GM18858 (cell line): ENCODE measurements around the gene KCNQ1OT1.

Experiments used
- ATAC-seq: cut with Tn5 transposase; IDR thresholded peaks from one replicate; pipeline ENCODE4 v1.9.1; 2021; ENCODE audit not compliant: unreplicated experiment

The KCNQ1OT1 gene

DNA sequence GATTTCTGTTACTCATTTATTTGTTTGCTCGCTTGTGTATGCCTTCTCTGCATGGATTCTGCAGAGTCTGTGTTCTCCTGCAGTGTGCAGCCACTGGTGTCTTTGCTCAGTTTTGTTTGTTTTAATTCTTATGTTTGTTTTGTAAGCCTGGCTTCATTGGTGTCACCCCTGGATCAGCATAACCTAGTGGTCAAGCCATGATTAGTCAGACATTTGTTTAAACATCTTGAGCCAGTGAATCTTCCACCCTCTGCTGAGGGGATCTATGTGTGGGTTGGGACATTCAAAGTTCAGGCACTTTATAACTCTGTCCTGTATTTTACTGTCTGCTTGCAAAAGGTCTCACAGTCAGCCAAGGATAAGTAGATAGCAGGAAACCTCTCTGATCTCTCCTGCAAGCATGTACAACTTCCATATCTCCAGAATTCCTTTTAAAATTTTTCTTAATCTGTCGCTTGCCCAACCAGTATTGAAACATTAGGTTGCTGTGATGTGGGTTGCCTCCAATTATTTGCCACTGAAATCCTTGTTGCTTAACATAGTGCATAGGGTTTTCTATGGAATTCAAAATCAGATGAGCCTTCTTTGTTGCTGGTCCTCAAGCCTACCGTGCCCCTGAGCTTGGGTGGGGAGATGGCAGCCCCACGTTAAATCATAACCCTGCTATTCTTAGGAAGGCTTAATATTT is 86.8 kb downstream of the KCNQ1OT1 start:
- ATAC-seq: no peak

DNA sequence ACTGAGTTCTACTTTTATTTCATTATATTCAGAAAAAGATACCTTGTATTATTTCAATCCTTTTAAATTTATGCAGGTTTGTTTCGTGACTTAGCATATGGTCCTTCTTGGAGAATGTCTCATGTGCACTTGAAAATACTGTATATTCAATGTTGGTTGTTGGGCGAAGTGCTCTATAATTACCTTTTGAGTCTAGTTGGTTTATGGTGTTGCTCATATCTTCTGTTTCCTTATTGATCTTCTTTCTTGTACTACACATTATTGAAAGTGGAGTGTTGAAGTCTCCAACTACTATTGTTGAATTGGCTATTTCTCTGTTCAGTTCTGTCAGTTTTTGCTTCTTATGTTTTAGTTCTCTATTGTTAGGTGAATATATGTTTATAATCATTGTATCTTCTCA is 90.4 kb downstream of the KCNQ1OT1 start:
- ATAC-seq: no peak

DNA sequence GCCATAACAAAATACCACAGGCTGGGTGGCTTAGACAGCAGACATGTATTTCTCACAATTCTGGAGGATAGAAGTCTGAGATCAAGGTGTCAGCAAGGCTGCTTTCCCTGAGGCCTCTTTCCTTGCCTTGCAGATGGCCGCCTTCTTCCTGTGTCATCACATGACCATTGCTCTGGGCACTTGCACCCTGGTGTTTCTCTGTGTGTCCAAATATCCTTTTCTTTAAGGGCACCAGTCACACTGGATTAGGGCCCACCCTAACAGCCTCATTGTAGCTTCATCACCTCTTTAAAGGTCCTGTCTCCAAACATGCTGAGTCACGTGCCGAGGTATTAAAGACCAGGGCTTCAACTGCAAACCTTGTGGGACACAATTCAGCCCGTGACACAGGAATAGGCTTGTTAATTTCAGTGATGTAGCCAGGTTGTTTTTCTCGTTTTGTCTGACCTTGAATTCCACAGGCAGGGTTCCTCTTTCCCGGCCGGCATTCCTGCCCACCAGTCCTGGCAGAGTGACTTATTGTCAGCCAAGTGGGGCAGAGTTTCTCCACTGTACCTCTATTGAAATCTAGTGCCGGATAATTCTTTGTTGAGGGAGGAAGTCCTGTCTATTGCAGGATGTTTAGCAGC is 100.1 kb downstream of the KCNQ1OT1 start:
- ATAC-seq: no peak

DNA sequence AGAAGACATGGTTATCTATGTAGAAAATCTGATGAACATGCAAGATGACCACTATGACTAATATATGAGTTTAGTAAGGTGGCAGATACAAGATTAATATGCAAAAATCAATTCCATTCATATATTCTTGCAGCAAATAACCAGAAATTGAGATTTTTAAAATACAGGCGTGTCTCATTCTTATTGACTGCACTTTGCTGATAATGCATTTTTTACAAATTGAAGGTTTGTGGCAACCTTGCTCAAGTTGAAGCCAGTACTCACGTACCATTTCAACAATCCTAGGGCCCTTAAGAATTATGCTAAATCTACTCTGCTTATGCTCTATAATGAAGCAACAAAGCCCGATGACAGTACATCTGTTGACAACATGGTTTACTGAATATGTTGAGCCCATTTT is 104.6 kb downstream of the KCNQ1OT1 start:
- no peak for ATAC-seq

DNA sequence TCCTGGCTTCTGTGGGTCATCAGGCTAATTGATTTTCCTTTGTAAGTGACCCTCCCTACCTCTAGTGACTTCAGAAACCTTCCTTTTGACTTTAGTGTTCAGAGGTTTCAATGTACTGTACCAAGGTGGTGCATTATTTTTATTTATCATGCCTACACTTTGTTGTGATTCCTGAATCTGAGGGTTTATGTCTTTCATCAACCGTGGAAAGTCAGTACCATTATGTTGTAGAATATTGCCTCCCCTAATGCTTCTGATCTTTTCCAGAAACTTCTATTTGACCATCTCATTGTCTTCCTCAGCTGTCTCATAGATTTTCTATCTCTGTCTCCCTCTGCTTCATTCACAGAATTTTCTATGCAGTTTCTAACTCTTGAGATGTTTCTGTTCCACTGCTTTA is 105.5 kb downstream of the KCNQ1OT1 start:
- ATAC-seq: no peak

DNA sequence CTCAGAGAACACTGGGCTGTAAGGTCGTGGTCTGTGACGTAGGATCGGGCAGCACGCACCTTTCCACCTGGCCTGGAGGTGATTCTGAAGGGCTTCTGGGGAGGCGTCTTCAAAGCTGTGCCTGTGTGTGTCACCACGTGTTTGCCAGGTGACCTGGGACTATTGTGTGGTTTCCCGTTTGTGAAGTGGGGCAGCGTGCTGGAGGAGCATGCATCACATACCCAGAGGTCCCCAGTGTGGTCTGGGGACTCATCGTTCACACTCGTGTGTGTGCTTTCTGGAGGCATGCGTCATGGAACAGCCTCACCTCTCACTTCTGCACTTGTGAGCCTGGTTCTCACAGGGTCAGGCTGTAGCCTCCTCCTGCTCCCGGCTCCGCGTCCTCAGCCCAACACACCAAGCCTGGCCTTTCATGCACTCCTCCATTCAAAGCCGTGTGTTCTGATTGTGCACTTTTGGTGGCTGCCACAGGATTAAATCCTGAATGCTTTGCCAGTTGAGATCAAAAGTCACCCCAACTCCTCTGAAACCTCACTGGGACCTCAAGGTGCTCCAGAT is 106.3 kb downstream of the KCNQ1OT1 start:
- no peak for ATAC-seq

DNA sequence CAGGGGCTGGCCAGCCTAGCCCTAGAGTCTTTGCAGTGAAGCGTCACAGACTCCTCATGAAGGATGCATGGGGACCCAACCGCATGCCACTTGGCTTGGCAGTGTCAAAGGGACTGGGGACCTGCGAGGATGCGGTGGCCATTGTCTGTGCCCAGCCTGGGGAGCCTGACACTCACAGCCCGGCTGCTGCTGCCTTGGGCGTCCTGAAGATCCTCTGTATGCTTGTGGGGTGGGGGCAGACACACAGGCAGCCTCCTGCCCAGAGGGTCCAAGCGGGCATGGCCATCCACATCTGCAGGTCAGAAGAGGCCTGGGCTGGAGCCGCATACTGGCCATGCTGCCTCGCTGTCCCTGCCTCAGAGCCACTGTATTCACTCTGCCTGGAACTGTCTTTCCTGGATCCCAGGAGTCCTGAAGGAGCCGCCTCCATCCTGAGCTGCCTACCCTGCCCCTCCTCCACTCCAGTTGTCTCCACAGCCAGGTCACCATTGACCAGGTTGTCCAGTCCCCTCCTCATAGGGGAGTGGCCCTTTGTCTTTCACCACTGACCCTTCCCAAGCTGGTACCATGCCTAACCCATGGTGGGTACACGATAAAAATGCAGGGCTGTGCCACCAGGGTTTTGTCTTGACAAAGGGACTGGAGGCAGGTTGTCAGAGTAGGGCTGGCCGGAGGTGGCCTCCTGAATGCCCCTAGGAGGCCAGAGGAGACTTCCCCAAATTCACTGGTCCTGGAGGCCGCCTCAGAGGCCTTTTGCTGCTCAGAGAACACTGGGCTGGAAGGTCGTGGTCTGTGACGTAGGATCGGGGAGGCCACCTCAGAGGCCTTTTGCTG is 107.0 kb downstream of the KCNQ1OT1 start:
- no peak for ATAC-seq

DNA sequence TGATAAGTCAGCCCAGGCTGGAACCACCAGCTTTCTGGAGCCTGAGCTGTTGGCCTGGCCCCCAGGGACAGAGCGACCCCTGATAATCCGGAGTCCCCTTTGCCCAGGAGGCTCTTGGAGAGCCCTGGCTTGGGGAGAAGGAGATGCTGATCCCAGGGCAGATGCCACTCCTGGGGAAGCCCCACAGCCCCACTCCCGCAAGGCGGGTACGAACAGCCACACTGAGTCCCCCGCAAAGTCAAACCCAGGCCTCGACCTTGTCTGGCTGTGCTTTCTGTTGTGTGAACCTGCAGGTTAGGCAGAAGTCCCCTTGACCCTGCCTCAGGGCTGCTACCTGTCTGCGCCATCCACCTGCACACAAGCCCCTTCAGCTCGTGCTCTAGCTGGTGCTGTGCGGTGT is 108.0 kb downstream of the KCNQ1OT1 start:
- ATAC-seq: no peak

DNA sequence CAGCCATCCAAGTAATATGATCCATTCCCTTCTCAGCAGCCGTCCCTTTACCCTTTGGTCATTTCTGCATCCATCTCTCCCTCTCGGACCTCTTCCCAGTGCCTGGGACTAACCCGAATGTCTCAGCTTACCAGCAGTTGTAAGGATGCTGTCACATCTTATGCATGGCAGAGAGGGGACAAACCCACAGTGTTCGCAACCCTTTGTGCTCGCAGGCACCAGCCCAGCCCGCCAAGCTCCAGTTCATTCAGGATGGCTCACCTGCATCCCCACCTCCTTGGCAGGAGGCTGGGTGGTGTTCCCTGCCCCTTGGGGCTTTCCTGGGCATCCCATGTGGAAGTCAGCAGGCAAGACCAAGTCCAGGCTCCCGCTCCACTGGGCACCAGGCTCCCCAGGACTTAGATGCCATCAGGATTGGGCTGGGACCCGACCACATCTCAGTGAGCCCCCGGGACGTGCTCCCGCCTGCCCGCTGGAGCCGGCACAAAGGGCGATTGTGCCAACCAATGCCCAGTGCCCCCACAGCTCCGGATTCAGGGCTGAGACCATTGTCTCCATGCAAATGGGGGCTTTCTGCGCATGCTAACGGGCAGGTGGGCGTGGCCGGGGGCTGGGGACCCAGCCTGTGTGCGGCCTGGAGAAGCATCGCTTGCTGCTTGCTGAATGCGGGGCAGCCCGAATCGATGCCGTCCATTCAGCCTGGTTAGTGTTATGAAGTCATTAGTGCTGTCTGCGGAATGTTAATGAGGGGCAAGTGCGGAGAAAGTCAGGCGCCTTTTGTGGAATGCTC is 108.6 kb downstream of the KCNQ1OT1 start:
- no peak for ATAC-seq

DNA sequence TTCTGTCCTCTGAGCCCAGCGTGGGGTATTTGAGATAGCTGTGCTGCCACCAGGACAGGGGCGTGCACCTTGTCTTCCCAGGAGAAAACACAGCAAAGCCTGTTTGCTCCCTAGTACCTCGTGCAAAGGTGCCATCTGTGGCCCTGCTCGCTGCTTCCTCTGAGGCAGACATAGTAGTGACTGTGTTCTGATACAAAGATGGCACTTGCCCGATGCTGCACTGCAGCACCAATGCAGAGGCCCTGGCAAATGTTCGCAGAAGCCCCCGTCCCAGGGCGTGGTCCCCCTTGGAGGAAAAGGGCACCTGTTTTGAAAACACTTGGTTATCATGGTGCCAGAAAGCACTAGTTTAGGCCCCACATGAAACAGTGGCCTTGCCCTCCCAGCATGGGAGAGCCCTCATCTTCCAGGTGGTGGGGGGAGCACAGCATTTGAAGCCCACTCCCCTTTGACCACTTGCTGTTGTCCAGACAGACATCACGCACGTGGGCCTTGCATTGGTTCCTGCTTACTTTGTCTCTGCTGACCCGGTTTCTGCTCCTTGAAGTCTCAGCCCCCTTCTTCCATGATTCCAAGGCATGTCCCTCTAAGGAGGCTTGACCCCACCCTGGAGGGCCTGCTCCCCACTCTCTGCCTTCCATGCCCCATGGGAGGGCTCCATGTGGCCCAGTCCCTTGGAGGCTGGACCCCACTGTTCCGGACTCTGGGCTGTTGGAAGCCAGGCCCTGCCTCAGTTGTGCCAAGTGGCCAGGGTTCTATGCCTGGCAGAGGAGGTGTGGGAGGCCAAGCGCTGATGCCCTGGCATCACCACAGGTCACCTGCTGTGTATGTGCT is 109.4 kb downstream of the KCNQ1OT1 start:
- no peak for ATAC-seq

DNA sequence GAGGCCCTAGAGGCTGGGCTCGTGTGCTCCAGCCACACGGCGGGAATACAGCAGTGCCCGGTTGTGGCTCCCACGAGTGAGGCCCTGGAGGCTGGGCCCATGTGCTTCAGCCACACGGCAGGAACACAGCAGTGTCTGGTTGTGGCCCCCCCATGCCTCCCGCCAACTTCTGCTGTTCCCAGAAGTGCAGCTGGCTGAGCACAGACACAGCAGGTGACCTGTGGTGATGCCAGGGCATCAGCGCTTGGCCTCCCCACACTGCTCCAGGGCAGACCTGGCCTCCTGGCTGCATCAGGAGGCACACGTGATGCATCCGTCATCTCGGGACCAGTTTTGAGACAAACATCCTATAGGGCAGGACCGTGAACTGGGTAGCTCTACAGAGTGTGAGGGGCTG is 110.3 kb downstream of the KCNQ1OT1 start:
- ATAC-seq: no peak

DNA sequence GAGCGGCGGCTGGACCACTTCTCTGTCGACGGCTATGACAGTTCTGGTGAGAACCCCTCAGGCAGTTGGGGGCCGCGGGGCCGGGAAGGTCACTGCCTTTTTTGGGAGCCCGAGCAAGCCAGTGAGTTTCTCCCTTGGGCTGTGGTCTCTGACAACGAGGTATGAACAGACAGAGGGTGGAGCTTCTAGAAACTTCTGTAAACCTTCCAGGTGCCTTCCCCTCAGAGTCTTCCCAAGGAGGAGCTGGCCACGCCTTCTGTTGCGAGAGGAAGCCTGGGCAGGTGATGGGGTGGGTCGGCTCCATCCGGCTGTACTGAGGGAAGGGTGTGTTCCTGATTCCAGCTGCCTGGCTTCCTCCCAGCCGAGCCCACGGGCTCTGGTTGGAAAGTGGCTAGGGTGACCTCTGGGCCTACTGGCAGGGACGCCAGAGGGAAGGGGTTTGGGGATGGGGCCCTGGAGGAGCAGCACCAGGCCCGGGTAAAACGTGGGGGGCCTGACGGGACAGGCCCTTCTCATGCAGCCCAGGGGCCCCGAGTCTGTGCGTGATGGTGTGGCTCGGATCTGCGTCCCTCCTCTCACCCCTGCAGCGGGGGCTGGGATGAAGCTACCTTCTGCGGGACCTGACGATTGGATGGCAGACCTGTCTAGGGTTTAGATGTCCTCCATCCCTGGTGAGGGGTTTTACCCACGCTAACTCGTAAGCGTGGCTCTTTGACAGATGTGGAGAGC is 110.8 kb downstream of the KCNQ1OT1 start:
- ATAC-seq: no peak

DNA sequence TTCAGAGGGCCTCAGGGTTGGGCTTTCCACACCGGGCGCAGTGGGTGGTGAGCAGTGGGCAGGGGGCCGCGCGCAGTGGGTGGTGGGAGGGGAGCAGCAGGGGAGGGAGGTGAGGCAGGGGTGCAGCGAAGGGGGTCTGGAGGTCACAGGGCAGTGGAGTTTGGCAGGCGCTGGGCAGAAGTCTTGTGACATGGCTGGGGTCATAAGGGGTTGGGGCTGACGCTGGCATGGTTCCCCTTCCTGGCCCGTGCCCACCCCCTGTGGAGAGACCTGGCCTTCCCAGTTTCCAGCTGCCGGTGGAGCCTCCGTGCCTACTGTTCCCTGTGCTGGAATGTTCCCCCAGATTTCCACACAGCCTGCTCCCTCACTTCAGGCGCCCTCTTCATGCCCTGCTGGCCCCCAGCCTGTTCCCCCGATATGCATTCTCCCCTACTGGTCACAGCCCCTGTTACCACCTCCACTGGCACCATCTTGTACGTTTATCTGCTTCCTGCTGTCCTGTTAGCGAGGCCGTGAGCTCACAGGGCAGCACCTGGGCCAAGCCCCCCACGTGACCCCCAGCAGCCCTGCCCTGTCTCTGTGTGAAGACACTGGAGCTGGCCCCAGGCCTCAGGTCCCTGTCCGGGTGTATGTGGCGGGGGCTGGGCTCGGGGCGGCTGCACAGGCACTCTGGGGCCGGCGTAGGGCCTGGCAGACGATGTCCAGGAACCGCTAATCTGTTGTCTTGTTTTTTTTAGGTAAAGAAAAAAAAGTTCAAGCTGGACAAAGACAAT is 111.6 kb downstream of the KCNQ1OT1 start:
- ATAC-seq: no peak

DNA sequence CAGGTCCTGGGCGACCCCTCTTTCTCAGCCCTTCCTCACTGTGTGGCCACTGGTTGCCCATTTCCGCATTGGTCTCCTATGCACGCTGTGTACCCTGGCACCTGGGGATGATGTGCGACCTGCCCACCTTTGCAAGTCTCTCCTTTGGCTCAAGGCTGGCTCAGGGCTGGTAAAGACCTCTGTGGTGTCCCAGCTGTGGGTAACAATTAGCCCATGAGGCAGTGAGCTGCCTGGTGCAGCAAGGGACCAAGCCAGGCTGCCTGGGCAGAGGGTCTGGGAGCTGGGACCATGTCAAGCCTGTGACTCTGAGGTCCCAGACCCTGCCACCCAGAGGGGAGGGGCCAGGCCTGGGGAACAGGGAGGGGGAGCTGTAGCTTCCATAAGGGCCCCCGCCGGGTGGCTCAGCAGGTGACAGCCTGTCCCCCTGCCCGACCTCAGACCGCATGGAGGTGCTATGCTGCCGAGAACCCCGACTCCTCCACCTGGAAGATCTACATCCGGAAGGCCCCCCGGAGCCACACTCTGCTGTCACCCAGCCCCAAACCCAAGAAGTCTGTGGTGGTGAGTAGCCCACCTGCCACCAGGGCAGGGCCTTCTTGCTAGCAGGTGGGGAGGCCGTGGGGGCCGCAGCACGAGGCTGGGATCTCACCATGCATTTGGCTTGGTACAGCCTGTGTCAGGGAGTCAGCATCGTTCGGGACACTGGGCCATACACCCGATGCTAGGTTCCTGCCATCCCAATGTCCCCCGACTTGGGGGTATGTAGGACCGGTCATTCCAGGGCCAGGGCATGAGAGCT is 112.5 kb downstream of the KCNQ1OT1 start:
- no peak for ATAC-seq

DNA sequence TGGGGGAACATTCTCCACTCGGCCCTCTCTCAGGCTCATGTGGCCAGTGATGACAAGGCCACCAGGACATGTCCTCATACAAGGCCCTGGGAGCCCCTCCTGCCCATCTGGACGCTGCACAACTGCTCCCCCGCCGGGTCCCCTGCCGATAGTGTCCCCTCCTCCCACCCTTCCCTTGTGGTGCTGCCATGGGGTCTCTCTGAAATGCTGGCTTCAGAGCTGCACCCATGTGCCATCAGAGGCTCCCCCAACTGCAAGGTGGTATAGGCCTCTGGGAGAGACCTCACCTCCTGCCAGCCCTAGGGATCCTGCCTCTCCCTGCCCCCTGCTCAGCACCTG is 113.0 kb downstream of the KCNQ1OT1 start:
- ATAC-seq: no peak

DNA sequence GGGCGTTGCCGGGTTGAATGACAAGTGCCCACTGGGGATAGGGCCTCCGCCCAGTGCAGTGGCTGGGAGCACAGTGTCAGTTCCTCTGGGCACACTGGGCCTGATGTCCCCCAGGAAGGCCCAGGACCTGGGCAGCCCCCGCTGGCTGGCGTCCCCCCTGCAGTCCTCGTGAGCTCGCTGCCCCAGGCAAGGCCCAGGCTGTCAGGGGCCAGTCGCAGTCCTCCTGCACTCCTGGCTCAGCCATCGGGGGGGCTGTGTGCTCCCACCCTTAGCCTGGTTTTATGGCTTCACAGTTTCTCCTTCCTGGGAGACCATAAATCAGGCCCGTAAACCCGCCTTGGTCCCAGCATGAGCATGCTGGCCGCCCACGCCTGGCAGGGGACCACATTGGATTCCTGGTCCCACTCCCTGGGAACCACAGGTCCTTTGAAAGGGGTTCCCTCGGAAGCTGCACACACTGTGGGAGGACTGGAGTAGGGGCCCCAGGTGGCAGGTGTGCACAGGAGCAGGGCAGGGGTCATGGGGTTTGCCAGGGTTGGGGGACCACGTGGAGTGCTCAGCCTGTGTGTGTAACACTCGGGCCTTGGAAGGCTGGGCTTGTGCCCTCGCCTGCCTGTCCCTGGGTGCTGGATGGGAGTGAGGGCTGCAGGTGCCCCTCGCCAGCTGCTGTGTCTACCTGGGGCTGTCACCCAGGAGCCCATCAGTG is 113.6 kb downstream of the KCNQ1OT1 start:
- no peak for ATAC-seq

DNA sequence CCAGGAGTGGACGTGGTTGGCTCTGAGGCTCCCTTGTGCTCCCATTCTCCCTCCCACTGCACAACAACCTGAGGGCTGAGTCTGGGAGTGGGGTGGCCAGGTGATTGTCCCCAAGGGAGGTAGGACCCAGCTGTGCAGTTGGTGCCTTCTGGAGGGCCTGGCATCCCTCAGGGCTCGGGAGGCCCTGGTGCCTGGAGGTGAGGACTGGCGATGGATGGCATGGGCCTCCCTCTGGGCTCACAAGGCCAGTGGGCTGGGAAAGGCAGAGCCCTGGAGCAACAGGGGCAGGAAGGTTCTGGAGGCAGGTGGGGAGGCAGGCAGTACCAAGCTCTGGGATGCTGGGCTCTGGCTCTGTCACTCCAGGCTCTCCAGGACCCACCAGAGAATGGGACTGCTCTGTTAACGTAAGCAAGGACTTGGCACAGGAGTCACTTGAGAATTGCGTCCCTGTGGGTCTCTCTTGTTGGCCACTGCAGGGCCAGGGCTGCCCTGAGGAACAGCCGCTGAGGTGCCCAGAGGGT is 114.2 kb downstream of the KCNQ1OT1 start:
- ATAC-seq: no peak
